Loucy (cell line): ENCODE results near the gene P2RY8.

Experiments
- H2AFZ ChIP-seq: fragments of 200-600 bp; sonication (generic); 2 replicates; pipeline ENCODE4 v1.6.0; 2016; ENCODE audit warnings: antibody characterized with exemption, mild to moderate bottlenecking, low read length, moderate library complexity
- H3F3A ChIP-seq: fragments of 200-600 bp; 2 replicates; pipeline ENCODE4 v1.6.0; 2016; ENCODE audit warnings: antibody characterized with exemption, low read depth, mild to moderate bottlenecking
- H3K27me3 ChIP-seq: fragments of 200-600 bp; sonication (generic); 2 replicates; pipeline ENCODE4 v1.6.1; 2014; ENCODE audit warnings: low read length, mild to moderate bottlenecking; ENCODE audit not compliant: insufficient read depth, poor library complexity, severe bottlenecking
- H3K36me3 ChIP-seq: fragments of 200-600 bp; sonication (generic); 2 replicates; pipeline ENCODE4 v1.6.1; 2016; ENCODE audit warnings: low read length; ENCODE audit not compliant: insufficient read depth
- H3K4me1 ChIP-seq: fragments of 200-600 bp; sonication (generic); 2 replicates; pipeline ENCODE4 v1.5.1; 2014; ENCODE audit warnings: low read length, mild to moderate bottlenecking; ENCODE audit not compliant: insufficient read depth, poor library complexity, severe bottlenecking
- H3K4me2 ChIP-seq: fragments of 200-600 bp; sonication (generic); 2 replicates; pipeline ENCODE4 v1.6.0; 2014; ENCODE audit warnings: antibody characterized with exemption, low read length, low read depth, mild to moderate bottlenecking; ENCODE audit not compliant: poor library complexity, severe bottlenecking
- H3K4me3 ChIP-seq: fragments of 200-600 bp; sonication (generic); 2 replicates; pipeline ENCODE4 v1.5.1; 2014; ENCODE audit warnings: low read length, mild to moderate bottlenecking, mixed read lengths; ENCODE audit not compliant: poor library complexity, severe bottlenecking
- H3K79me2 ChIP-seq: fragments of 200-600 bp; sonication (generic); 2 replicates; pipeline ENCODE4 v1.6.1; 2014; ENCODE audit warnings: low read length; ENCODE audit not compliant: insufficient read depth
- H3K9ac ChIP-seq: fragments of 200-600 bp; sonication (generic); 2 replicates; pipeline ENCODE4 v1.6.0; 2014; ENCODE audit warnings: mild to moderate bottlenecking, low read depth, low read length, moderate library complexity; ENCODE audit not compliant: poor library complexity, severe bottlenecking
- H3K9me2 ChIP-seq: fragments of 200-600 bp; sonication (generic); replicated peaks from 2 replicates; pipeline ENCODE4 v1.6.1; 2016; ENCODE audit warnings: low read depth, low read length, mixed read lengths
- H3K9me3 ChIP-seq: fragments of 200-600 bp; sonication (generic); 2 replicates; pipeline ENCODE4 v1.6.1; 2014; ENCODE audit warnings: mild to moderate bottlenecking, antibody characterized with exemption, low read length, low read depth; ENCODE audit not compliant: insufficient read depth
- H4K20me1 ChIP-seq: fragments of 200-600 bp; sonication (generic); 2 replicates; pipeline ENCODE4 v1.6.0; 2014; ENCODE audit warnings: antibody characterized with exemption, low read length, mild to moderate bottlenecking; ENCODE audit not compliant: insufficient read depth, poor library complexity, severe bottlenecking
- EZH2phosphoT487 ChIP-seq: fragments of 200-600 bp; IDR thresholded peaks from 2 replicates; pipeline ENCODE4 v1.6.1; 2018; ENCODE audit warnings: antibody characterized with exemption, mild to moderate bottlenecking, moderate library complexity, borderline replicate concordance
- TF ChIP-seq, protein P1 (sequence below): fragments of 200-600 bp; sonication (generic); conservative IDR thresholded peaks from 2 replicates; pipeline ENCODE4 v1.5.1; 2014; ENCODE audit warnings: mild to moderate bottlenecking, antibody characterized with exemption, low read length

Gene P2RY8

DNA sequence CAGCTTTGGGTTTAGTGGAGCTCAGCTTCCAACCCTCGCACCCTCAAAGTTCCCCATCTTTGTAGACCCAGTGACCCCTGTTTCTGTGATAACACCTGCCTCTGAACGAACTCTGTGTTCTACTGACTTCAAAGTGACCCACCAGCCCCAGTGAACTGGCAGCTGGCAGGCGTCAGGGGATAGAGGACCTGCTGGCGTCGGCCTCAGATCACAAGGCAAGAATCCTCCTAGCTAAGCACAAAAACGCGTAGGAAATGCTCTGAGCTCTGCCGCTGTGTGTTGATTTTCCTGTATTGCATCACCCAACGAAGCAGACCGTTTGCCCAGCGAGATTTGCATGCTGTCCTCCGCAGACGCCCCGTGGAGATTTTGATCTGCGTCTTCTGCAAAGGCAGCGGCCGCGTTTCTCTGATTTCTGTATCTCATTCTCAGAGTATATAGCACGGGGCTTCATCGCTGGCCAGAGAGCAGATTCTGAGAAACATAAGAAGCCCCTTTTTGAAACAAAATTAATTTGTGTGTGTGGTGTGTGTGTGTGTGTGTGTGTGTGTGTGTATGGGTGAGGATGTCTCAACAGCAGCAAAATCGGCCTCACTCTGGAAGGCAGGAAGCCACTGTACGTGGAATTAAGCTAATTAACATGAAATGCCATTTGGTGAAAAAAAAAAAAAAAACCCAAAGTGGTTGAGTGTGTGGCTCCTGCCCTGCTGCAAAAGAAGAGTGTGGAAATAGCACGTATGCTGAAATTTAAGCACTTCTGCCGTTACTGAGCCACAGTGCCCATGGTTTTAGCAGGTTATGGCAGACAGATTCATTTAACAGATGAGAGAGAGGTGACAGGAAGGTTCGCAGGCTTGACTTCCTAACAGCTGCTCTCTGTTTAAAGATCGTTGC lies 55.1 kb downstream of the P2RY8 start:
- Histone ChIP-seq H3K4me3 (peak overlapping the region; percentile 69), H3K9me2 (no peaks in the 10 kb centered on the region), H3K4me2 (peak overlapping the region; percentile 84), H3K4me1 (peaks cover 41% of the 10 kb centered on the region), H3K36me3 (peaks cover 17% of the 10 kb centered on the region), H3F3A (peaks cover 2% of the 10 kb centered on the region; the same call in 1 of the 2 replicates), H3K27me3 (no peaks in the 10 kb centered on the region), H2AFZ (no peak overlapping the region), H3K9me3 (no peaks in the 10 kb centered on the region), H3K9ac (peak overlapping the region; percentile 79), H3K79me2 (peaks cover 68% of the 10 kb centered on the region), H4K20me1 (peaks cover 20% of the 10 kb centered on the region)
- TF ChIP-seq, protein P1, sequence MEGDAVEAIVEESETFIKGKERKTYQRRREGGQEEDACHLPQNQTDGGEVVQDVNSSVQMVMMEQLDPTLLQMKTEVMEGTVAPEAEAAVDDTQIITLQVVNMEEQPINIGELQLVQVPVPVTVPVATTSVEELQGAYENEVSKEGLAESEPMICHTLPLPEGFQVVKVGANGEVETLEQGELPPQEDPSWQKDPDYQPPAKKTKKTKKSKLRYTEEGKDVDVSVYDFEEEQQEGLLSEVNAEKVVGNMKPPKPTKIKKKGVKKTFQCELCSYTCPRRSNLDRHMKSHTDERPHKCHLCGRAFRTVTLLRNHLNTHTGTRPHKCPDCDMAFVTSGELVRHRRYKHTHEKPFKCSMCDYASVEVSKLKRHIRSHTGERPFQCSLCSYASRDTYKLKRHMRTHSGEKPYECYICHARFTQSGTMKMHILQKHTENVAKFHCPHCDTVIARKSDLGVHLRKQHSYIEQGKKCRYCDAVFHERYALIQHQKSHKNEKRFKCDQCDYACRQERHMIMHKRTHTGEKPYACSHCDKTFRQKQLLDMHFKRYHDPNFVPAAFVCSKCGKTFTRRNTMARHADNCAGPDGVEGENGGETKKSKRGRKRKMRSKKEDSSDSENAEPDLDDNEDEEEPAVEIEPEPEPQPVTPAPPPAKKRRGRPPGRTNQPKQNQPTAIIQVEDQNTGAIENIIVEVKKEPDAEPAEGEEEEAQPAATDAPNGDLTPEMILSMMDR, result no peak
- no peak for TF ChIP-seq EZH2phosphoT487

DNA sequence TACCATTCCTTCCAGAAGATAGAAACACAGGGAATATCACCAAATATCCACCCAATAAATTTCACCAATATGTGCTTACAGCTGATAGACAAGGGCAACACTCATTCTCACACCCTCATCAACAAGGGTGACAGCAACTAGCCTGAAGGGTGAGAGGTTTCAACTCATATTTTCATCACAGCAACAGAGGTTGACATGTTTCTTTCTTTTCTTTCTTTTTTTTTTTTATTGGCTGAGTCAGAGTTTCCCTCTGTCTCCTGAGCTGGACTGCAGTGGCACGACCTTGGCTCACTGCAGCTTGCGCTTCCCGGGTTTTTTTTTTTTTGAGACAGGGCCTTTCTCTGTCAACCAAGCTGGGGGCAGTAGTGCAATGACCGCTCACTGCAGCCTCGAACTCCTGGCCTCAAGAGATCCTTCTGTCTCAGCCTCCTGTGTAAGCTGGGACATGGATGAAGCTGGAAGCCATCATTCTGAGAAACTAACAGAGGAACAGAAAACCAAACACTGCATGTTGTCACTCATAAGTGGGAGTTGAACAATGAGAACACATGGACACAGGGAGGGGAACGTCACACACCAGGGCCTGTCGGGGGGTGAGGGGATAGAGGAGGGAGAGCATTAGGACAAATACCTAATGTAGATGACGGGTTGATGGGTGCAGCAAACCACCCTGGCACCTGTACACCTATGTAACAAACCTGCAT lies 56.8 kb downstream of the P2RY8 start:
- H2AFZ ChIP-seq, result no peak overlapping the region
- peaks cover 7% of the 10 kb centered on the region for H3K36me3 ChIP-seq
- H3F3A ChIP-seq, result peaks cover 2% of the 10 kb centered on the region; the same call in 1 of the 2 replicates
- no peak overlapping the region for H3K4me3 ChIP-seq
- no peaks in the 10 kb centered on the region for H3K9me3 ChIP-seq
- no peaks in the 10 kb centered on the region for H3K27me3 ChIP-seq
- H3K4me2 ChIP-seq, result no peak overlapping the region
- H4K20me1 ChIP-seq, result peaks cover 14% of the 10 kb centered on the region
- H3K9me2 ChIP-seq, result no peaks in the 10 kb centered on the region
- peaks cover 72% of the 10 kb centered on the region for H3K79me2 ChIP-seq
- no peak overlapping the region for H3K9ac ChIP-seq
- H3K4me1 ChIP-seq, result peaks cover 41% of the 10 kb centered on the region
- no peak for TF ChIP-seq EZH2phosphoT487
- TF ChIP-seq, protein P1, result no peak

DNA sequence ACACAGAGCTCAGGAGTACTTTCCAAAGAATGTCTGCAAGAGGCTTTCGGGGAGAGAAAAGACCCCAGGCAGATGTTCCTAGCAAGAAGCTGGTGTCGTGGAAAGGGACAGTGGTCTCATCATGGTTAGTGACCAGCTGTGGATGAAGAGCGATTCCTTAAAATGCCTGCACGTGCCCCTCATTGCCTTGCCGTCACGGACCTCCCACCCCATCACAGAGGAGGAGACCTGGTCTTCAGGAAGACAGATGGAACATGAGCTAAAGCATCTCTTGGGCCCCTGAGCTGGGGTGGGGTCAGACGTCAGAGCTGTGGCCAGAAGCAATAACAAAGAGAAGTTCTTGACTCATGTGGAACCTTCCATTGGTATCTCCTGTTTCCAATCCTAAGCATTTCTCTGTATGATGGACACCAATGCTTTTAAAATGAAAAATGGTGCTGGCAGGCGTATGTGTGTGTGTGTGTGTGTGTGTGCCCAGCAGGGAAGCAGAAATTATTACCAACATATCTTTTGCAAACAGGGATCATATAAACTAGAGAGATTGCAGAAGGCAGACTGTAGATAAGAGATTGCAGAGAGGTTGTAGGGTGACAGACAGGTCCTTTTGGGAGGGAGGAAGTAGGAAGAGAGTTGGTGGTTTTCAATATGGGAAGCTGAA lies 59.1 kb downstream of the P2RY8 start:
- Histone ChIP-seq H3K36me3 (peaks cover 7% of the 10 kb centered on the region), H3K27me3 (no peaks in the 10 kb centered on the region), H4K20me1 (peaks cover 14% of the 10 kb centered on the region), H3K4me1 (peaks cover 36% of the 10 kb centered on the region), H3F3A (peaks cover 2% of the 10 kb centered on the region; the same call in 1 of the 2 replicates), H3K4me3 (no peak overlapping the region), H3K9me2 (no peaks in the 10 kb centered on the region), H3K4me2 (peak overlapping the region; percentile 35), H3K9ac (no peak overlapping the region), H3K79me2 (peaks cover 71% of the 10 kb centered on the region), H2AFZ (no peak overlapping the region), H3K9me3 (no peaks in the 10 kb centered on the region)
- TF ChIP-seq, protein P1, result no peak
- no peak for TF ChIP-seq EZH2phosphoT487
